ENCODE data around the gene CA4.
"Not testable (repeated sequence)": the region's sequence is repeated elsewhere in the genome, so short reads cannot be mapped to it uniquely, and the experiment has no call there.

DNA sequence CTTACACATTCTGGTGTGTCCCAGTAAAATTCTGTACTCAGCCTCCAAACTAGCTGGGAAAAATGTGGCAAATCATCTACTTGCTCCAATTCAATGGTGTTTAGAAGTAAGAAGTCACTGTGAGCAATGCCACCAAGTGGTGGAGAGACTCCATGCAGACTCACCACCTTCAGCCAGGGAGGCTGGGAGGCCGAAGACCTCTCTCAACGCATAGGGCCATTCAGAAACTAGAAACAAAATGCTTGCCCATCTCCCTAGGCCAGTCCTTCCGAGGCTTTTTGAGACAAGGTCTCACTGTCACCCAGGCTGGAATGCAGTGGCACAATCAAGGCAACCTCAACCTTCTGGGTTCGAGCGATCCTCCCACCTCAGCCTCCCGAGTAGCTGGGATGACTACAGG is 25.0 kb downstream of the CA4 start:
- not testable (repeated sequence) for TF ChIP-seq ZC3H11A (IDR thresholded peaks at IDR 0.05); CHD4 (IDR thresholded peaks at IDR 0.05; ENCODE audit: borderline replicate concordance)
- TF ChIP-seq, protein P1, sequence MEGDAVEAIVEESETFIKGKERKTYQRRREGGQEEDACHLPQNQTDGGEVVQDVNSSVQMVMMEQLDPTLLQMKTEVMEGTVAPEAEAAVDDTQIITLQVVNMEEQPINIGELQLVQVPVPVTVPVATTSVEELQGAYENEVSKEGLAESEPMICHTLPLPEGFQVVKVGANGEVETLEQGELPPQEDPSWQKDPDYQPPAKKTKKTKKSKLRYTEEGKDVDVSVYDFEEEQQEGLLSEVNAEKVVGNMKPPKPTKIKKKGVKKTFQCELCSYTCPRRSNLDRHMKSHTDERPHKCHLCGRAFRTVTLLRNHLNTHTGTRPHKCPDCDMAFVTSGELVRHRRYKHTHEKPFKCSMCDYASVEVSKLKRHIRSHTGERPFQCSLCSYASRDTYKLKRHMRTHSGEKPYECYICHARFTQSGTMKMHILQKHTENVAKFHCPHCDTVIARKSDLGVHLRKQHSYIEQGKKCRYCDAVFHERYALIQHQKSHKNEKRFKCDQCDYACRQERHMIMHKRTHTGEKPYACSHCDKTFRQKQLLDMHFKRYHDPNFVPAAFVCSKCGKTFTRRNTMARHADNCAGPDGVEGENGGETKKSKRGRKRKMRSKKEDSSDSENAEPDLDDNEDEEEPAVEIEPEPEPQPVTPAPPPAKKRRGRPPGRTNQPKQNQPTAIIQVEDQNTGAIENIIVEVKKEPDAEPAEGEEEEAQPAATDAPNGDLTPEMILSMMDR (IDR thresholded peaks at IDR 0.05) = peak; percentile 22; the same call in 1 of the 3 replicates
- TF ChIP-seq, protein P2, sequence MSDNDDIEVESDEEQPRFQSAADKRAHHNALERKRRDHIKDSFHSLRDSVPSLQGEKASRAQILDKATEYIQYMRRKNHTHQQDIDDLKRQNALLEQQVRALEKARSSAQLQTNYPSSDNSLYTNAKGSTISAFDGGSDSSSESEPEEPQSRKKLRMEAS (IDR thresholded peaks at IDR 0.05) = not testable (repeated sequence)
